HG03342 (cell line): Measurements from ENCODE around the gene CDH23.

Experiments used
- ATAC-seq: cut with Tn5 transposase; IDR thresholded peaks from one replicate; pipeline ENCODE4 v1.9.1; 2021; ENCODE audit warnings: mild to moderate bottlenecking, moderate library complexity; ENCODE audit not compliant: unreplicated experiment

The CDH23 gene

DNA sequence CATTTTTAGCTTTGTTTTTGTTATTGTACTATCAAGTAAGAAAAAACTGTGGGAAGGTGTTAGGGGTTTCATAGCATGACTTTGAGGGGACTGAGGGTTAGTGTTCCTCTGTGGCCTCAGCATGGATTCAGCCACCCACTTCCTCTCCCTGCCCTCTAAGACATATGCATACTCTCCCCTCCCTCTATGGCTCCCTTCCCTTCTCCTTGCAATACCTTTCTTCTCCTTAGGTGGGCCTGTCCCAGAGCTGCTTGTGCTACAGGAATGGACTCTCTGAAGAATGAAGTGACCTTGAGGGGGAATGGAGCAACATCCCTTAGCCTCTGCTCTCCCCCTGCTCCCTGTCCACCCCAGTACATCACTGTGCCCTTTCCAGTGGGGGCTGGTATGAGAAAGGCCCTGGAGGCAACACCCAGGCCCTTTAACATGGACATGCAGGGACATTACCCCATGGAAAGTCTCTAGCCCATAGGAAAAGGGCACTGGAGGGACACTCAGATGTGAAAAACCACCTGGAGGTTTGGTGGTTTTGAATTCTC is 22.4 kb downstream of the CDH23 start:
- ATAC-seq: no peak

DNA sequence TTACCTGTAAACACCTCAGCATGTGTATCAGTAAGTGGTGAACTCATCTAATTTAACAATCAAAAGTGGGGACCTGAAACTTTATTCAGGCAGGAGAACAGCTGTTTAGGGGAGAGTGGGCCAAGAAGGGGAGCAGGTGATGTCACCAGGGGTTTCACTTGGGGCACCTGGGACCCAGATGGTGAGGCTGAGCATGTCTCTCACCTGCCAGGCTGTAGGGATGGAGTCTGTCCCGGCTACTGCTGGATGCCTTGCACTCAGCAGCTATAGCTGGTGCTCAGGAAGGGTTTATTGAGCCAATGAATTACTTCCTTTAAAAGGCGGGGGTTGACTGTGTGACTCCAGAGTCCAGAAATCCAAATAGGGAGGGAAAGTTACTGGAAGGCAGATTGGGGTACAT is 23.0 kb downstream of the CDH23 start:
- ATAC-seq: no peak

DNA sequence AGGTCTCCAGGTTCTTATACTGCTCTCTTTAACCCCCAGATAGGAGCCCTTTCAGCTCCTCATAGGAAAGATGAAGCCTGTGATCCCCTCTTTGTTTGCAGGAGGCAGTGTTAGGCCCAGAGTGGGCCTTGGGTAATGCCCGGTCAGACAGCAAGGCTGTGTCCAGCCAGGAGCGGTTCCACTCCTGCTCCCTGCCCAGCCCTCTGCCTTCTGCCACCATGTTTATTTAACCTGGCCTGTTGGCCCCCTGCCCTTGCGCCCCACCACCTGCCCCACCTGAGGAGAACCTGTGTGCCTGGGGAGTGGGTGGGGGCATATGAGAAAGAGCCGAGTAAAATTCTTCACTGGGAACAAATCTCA is 24.3 kb downstream of the CDH23 start:
- ATAC-seq: no peak

DNA sequence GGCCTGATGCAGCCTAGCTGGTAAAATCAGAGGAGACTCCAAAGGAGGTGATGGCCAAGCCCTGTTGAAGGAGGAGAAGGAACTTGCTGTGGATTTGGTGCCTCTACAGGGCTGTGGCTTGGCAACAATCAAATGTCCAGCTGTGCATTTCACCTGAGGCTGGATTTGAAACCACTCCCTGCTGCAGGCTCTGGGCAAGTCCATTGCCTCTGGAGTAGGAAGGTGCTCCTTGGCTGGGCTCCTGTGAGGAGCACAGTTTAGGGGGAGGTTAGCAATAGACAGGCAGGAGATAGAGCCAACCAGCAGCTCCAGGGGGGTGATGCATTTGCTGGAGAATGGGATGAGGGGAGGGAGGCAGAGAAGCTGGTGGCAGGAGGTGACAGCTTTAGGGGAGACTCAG is 26.5 kb downstream of the CDH23 start:
- no peak for ATAC-seq

DNA sequence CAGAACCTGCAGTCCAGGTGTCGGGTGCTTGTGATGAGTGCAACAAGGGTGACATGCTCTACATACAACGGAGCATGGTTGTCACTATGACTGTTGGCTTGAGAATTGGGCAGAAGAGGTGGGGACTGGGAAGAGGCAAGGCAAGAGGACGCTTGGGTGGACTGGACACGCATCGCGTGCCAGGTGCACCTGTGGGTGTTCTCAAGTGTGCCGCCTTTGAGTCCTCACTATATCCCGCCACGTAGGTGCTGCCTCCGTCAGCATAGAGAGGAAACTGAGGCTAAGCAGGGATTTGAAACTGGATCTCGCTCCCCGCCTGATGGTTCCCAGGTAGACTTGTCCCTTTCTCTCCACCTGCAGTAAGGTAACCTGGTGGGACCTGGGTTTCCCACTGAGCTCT is 27.2 kb downstream of the CDH23 start:
- ATAC-seq: no peak

DNA sequence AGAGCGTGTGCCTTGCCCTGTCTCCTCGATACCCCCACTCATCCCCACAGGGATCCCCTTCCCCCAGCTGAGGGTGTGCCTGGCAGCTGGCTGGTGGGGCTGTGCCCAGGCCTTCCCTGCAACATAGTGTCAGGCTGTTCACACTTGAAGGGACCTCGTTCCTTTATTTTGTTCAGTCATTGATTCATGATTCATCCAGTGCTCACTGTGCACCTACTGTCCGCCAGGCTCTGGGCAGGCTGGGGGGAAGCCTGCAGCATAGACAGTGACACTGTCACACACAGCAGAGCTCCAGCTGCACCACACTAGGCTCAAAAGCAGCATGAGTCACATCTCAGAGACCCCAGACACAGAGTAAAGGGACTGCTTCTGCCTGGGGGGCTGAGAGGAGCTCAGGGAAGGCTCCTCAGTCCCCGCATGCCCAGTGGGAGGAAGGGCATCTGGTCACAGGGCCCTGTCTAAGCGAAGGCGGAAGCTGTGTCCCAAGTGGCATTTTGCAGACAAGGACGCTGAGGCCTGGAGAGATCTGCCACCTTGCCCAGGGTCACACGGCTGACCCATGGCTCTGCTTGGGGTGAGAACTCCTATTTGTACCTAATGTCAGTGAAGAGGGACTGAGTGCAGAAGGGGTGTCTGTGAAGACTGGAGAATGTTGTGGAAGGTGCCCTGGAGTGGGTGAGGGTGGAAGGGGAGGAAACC is 27.9 kb downstream of the CDH23 start:
- no peak for ATAC-seq

DNA sequence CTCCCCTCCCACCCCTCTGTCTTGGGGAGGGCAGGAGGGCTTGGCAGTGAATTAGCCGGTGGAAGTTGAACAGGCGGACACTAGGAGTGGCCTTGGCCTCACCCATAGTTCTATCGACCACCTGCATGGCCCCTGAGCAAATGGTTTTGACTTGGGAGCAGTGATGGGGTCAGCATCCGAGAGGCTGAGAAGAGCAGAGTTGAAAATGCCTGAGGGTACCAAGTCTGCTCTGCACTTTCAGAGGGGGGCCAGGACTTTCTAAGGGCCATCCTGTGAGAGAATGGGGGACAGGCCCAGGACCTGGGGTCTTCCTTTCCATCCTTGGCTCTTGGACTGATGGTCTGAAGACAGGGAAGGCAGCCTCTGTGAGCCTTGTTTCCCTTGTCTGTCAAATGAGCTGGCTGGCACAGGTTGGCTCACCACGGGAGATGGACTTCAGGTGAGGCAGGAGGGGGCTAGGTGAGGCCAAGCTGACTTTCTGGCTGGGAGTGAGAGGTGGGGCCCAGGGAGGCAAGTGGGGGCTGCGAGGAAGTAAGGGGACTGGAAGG is 29.4 kb downstream of the CDH23 start:
- no peak for ATAC-seq

DNA sequence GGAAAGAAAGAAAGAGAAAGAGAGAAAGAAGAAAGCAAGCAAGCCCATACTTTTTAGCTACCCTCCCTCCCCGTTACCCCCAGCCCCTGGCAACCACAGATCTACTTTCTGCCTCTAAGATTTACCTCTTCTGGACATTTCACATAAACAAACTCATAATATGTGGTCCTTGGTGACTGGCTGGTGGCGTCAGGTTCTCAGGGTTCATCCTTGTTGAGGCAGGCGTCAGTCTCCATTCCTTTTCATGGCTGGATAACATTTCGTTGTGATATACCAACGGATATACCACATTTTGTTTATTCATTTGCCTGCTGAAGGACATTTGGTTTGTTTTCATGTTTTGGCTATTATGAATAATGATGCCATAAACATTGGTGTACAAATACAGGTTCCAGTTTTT is 30.5 kb downstream of the CDH23 start:
- ATAC-seq: no peak

DNA sequence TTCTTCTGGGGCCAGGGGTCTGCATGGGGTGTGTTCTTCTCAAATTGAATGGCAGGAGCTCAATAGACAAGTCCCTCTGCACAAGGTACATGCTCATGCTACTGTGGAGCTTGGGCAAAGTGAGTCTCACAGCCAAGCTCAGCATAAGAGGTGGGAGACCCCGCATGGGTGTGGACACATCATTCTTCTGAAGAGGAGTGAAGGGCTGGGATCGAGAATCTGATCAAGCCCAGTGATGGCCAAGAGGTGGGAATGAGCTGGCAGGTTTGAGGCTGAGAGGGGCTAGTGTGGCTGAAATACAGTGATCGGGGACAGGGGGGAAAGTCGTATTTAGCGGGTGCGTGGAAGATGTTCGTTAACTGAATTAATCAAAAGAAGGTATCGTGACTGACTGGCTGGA is 32.6 kb downstream of the CDH23 start:
- ATAC-seq: no peak

DNA sequence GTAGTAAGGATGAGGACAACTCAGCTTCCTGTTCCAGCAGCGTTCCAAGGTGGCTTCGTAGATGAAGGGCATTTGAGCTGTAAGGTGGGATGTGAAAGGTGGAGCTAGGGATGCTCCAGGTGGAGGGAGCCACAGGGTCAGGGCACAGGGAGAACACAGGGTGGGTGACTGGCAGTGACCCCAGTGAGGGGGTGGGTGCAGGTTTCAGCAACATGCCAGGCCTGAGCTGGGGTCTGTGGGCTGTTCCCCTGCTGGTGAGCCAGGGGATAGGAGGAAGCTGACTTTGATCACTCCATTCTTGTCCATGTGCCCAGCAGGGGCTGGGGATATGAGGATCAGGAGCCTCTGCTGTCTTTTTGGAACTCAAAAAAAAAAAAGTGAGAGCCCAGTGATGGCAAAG is 33.2 kb downstream of the CDH23 start:
- ATAC-seq: no peak

DNA sequence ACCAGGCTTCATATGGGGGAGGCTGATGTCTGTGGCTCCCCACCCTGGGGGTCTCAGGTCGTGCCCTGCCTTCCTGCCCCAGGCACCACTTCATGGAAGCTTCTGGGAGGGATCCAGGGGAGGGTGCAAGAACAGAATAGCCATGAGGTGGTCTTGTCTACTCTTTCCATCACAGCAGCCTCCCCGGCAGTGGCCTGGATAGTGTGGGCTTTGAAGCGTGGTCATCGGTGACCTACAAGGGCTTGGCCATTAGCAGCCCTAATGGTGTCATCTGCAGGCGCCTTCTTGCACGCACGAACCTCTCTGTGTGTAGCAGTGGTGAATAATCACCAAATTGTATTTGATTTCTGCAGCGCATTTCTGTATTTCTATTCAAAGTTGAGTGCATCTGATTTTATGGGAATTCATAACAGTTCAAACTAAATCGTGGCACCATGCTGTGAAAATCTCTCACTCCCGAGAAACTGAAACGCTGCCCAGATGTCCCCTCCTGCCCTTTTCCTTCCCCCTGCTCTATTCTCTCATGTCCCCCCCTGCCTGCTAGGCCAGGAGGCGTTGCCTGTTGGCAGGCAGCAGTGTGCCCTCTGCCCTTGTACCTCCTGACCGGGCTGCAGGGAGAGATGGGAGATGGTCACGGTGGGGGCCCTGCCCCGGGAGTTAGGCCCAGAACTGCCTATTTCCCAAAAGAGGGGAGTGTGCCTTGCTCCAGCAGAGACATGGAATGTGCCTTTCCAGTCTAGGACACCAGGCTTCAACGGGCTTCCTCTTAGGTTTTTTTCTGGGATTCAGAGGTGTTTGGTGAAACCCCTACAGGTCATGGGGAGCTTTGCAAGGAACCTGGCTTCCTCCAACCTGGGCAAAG is 34.8 kb downstream of the CDH23 start:
- ATAC-seq: no peak

DNA sequence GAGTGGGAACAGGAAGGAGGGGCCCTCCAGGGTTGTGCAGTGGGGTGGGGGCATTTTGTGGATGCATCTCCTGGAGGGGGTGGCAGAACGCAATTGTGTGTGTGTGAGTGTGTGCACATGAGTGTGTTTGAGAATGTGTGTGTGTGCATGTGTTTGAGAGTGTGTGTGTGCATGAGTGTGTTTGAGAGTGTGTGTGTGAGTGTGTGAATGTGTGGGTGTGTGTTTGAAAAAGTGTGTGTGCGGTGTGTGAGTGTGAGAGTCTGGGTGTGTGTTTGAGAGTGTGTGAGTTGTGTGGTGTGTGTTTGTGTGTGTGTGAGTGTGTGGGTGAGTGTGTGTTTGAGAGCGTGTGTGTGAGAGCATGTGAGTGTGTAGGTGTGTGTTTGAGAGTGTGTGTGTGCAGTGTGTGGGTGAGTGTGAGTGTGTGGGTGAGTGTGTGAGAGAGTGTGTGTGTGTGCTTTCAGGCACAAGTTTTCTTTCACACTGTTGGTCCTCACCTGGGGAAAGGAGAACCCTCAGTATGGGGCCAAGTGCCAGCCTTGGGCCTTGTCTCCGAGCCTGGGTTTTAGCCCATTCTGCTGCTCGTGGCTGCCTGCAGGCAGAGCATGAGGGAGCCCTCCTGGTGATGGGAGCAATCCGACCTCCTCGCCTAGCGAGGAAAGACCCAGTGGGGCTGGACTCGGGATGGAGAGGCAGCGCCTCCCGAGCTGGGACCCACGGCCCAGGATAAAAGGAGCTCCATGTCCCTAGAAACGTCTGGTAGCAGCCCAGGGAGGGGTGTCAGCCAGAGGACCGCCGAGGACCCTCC is 35.6 kb downstream of the CDH23 start:
- no peak for ATAC-seq

DNA sequence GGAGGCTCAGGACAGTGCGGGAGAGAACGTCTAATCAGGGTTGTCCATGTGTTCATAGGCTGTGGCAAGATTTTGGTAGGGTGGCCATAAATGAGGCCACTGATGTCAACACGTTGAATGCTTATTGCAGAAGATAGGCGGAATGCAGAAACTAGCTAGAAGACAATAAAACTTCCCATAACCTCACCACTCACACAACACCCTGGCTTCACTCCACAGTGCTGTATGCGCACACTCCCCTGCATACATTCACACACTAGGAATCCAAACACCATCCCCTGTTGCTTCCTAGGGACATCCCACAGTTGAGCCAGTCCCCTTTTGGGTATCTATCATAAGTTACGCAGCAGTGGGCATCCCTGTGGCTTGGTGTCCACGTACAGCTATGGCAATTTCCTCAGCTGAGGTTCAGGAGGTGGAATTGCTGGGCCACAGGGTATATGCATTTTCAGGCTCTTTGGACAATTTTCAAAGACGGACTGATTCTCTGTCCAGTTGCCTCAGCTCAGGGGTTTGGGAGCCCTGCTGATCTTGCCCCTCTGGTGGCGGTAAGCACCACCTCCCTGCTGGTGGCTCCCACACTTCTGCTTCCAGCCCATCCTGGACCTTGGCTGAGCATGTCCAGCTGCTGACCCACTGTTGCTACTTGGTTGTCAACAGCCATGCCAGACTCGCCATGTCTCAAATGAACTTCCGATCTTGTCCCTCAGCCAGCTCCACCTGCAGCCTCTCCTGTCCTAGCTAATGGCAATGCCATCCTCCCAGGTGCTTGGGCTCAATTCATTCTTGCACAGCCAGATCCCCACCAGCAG is 36.4 kb downstream of the CDH23 start:
- no peak for ATAC-seq

DNA sequence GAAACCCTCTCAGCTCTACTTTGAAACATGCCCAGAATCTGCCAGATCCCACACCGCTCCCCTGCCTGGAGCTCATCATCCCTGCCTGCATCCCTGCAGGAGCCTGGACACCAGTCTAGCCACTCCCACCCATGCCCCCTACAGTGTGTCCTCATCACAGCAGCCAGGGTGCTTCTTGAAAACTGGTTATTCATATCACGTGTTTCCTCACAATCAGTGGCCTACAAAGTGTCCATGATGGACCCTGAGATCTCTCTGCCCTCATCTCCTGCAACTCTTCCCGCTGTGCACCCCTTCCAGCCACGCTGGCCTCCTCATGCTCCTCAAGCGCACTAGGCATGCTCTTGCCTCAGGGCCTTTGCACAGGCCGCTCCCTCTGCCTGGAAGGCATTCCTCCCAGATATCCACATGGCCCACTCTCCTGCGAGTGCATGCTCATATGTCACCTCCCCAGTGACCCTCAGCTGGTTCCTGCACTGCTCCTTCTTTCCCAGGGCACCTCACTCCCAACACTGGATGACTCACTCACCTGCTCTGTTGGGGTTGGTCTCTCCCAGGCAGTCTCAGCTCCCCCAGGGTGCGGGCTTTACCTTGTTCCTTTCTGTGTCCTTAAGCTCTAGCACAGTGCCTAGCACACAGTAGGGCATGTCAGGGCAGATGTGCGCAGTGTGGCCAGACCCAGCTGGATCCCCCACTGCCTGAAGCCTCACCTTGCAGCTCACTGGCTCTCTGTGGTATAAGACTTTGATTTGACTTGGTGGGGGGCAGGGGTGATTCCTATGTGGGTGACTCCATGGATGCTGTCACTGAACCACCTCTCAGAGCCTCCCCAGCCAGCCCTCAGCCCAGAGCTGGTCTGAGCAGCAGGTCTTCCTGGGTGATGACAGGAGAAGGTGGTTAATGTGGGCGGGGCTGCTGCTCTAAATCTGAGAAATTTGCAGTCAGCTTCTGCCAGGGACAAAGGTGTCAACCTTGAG is 37.3 kb downstream of the CDH23 start:
- ATAC-seq: no peak

DNA sequence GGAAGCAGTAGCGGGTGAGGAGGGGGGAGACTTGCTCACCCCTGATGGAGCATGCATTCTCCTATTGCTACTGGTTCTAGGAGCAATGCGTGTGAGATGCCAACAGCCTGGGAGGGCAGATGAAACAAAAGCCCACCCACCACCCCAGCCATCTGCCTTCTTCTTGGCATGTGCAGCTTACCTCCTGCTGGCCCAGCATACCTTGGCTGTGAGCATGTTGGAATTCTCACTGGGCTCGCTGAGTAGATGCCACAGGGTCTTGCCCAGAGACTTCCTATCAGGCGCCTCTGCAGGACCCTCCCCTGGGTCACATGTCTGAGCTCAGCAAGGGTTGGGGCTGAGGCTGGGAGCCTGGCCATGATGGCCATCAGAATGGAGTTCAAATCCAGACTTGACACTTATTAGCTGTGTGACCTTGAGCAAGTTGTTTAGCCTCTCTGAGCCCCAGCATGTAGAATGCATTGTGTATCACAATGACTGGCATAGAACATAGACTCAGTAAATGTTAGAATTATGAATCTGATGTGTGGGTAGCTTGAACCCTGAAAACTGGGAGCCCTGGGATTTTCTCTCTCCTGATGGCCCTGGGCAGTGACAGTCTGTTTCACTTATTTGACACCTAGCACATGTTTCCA is 38.2 kb downstream of the CDH23 start:
- ATAC-seq: no peak

DNA sequence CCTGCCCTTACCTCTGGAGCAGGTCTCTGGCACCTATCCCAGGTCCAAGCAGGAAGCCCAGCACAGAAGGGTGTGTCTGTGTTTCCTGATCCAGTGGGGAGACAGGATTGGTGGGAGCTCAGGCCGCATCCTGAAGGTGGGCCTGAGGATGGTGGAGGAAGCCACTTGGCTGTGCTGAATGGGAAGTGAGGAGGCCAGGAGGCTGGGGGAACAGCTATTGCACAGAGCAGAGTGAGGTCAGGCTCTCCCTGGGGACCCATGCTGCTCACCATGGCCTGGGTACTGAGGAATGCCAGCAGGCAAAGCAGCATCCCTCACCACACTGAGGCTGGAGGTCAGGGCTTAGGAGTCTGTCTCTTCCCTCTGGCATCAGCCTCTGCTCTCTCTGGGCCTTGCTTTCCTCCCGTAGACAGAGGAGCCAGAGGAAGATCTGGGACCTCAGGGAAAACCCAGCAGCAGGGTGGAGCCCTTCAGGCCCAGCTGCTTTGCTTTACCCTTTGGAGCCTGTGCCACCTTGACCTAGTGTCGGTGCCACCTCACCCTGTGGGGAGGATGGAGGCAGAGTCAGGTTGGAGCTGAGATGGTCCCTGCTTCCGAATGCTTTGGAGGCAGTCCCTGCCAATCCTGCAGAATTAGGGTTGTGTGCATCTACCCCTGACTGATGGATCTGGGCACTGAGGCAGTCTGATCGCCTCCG is 39.0 kb downstream of the CDH23 start:
- no peak for ATAC-seq

DNA sequence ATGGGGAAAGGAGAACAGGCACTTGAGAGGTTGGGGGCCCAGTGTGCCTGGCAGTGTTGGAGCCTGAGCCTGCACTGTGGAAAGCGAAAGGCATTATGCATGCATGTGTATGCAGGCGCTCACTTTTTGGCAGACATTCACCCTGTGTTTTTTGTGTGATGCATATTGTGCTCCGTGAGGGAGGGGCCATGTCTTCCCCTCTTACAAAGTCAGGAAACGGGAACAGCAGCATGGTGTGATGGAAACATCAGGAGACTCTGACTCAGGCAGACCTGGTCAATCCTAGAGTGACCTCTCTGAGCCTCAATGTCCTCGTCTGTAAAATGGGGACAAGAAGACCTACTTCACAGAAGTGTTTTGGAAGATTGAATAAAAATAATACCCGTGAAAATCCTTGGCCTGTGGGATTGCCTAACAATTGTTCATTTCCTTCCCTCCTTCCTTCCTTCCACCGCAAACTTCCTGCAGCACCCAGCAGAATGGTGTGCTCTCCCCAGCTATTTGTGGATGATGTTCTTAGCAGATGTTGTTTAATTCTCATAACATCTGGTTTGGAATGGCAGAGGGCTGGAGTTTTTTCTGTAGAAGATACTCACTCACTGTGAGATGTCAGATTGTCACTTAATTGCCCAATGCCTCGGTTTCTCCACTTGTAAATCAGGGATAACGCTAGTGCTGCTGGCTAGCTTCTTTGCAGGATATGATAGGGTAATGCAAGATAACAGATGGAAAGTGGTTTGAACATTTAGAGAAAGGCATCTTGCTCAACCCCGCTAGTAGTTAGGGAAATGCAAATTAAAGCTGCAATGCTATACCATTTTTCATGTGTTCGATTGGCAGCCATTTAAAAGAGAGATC is 39.8 kb downstream of the CDH23 start:
- no peak for ATAC-seq
